ENCODE results near the gene TBC1D8B.

The TBC1D8B gene

DNA sequence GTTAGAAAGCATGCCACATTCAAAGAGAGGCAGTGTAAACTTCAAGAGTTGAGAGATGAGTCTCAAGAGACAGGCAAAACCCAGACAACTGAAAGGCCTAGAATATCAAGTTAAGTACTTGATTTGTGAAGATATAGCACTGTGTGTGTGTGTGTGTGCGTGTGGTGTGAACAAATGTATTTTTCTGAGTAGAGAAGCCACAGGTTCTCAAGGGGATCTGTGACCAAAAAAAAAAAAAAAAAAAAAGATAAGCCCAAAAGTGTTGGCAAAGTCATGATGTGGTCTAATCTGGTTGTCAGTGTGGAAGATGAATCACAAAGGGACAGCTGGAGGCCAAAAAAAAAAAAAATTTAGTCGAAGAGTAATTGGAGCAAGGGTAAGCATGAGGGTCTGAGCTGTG, 96.8 kb downstream of the TBC1D8B start:
- no peak for DNase-seq

DNA sequence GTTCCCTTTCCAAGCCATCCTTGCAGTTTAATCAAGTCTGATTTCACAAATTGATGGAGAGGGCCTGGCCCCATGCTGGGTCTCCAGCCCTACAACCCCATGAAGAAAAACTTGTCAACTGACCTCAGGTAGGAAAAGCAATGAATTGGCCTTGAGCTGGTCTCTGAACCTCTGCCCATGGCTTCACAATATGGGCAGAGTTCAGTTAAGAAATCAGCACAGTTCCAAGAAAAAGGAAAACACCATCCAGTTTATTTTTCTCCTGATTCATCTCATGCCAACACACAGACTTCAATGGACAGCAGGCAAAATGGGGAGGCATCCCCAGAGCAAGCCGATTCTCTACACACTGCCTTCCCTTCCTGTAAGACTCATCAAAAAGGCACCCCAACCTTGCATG, 97.4 kb downstream of the TBC1D8B start:
- no peak for DNase-seq

DNA sequence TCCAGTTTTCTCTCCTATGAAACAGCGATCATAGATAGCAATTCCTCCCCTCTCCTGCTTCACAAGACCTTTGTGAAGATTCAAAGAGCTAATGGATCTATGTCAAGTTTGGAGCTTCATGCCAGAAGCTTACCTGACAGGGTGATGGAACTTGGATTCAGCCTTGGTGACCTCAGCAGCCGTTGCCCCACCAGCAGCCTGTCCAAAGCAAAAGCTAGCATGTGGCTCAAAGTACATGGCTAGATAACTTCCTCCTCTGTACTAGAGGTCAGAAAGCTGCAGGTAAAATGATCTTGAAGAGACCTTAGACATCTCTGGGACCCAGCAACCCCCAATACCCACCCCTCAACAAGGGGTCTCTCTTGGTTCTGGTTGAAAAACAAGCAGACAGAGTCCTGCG, 98.9 kb downstream of the TBC1D8B start:
- DNase-seq = no peak

DNA sequence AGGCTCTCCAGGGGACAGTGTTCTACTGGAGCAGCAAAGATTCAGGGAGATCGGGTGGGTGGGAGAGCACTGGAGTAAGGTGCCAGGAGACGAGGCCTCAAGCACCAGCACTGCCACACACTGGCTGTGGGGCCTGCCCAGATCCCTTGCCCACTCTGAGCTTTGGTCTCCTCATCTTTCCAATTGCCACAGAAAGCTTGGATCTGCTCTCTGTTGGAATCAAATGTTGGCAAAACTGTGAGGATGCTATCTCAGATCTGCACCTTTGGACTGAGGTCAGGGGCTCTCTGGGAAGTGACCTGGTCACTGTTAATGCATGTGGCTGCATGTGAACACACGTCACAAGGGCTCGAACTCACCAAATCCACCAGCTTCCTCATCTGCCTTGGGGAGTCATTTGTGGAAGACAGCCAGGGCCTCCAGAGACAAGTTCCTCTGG, 99.3 kb downstream of the TBC1D8B start:
- DNase-seq = no peak

DNA sequence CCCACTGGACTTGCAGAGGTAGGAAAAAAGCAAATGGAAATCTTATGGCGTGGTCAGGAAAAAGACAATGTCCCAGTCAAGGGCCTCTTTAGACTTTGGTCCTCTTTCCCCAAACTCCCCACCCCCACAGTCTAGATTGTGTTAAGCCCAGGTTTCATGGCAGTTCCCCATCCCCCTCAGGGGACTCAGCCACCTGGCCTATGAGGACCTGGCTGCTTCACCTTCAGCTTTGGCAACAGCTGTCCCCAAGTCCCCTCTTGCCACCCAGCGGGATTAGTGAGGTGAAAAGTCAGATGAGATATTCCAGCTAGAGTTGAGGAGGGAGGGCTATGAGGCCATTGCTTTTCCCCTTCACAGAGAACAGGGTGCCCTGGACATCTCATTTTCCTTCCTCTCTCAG, 100.2 kb downstream of the TBC1D8B start:
- DNase-seq = no peak

DNA sequence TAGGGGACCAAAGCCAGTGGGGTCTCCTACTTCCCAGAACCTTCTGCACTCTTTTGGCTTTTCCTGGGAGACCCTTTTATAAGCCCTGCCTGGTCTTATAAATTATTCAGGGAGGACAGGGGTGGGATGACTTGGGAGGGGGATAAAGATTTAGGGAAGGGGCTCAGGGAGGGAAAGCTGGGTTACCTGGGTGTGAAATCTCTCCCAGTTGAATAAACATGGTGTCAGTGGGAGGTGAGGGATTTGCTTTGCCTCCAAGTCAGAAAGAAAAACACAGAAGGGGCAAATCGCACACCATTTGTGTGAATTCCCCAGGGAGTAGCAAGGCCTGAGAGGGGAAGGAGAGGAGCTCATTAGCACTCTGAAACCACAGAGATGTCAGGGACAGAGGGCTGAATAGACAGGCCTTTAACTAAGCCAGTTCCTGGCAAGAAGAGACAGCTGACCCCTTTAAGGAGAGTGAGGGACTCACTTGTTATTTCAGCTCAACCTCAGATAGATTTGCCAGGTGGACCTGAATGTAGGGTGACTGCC, 100.9 kb downstream of the TBC1D8B start, which contains the start of gene RIPPLY1:
Gene RIPPLY1, minus strand, starts transcription at position 51 of the 534 bp plus-strand sequence. CDS start 54 bp downstream, outside the sequence.
- no peak for DNase-seq

DNA sequence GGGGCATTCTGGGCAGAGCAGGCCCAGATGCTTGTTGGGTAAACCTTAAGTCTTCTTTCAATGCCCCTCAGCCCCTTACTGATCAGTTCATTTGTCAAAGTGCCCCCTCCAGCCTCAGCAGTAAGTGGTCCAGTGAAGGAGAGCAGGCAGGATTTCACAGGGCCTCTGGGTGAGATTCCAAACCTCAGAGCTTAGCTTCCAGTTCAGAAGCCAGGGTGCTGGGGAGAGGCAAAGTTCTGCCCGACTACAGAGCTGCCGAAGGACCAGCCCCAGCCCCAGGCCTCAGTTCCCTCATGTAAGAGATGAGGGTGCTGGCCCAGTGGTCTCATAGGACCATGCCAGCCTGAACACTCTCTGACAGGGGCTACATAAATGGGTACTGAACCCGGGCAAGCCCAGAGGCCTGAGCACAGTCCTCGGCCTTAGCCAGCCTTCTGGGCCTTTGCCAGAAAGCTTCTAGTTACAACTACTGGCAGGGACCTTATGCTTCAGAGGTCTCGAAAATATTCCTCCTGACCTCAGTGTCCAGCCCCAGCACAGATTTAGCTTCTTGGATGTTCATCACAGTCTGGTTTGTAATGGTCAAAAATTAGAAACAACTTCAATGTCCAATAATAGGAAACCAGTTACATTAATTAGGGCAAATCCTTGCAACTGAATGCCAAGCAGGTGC, 101.5 kb downstream of the TBC1D8B start:
- no peak for DNase-seq

DNA sequence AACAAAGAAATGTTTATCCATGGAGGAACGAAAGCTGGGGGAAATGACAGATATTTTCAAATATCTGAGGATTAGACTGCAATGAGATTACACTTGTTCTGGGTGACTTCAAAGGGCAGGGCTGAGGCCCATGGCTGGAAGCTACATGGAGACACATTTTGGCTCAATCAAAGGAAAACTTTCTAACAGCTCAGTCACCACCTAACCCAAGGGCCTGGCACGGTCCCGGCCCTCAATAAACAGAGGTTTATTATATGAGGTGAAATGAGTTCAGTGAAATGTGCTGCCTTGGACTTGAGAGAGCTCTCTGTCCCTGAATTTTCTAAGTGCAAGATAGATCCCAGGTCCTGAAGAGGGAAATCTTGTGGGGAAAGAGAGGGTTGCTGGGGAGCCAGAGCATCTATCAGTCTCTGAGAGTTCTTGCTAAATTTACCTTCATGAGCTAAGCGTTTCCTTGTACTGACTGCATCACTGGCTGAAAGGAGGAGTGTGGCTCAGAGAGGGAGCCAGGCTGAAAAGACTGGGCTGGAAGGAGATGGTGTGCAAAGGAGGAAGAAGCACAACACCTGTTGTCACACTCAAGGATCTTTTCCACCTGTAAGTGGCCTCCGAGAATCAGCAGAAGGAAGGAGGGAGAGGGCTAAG, 102.7 kb downstream of the TBC1D8B start:
- no peak for DNase-seq

DNA sequence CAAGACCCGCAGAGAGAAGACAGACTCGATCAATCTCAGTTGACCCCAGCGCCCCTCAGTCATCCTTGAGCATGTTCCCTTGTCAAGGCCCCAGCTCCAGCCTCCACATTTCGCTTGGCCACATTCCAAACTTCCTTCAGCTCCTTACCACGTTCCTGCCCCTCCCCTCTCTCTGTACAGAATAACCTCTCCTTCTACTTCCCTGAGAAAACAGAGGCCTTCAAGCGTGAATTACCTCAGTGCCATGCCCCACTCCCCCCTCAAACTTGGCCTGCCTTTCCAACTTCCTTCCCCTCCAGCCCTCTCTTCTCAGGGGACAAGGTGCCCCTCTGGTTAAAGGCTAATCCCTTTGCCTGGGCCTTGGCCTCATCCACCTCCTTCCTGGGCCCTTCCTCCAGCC, 103.9 kb downstream of the TBC1D8B start:
- no peak for DNase-seq

DNA sequence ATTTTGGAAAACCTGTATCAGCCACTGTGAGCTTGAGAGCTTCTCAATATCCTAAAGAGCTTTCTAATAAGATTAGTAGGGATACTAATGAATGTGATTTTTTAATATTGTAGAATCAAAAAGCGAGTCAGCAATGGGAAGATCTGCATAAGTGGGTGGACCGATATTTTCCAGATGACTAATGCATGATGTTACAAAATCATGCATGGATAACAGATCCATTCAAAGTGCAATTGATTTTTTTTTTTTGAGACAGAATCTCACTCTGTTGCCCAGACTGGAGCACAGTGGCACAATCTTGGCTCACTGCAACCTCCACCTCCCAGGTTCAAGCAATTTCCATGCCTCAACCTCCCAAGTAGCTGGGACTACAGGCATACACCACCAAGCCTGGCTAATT, 110.4 kb downstream of the TBC1D8B start:
- DNase-seq = no peak

DNA sequence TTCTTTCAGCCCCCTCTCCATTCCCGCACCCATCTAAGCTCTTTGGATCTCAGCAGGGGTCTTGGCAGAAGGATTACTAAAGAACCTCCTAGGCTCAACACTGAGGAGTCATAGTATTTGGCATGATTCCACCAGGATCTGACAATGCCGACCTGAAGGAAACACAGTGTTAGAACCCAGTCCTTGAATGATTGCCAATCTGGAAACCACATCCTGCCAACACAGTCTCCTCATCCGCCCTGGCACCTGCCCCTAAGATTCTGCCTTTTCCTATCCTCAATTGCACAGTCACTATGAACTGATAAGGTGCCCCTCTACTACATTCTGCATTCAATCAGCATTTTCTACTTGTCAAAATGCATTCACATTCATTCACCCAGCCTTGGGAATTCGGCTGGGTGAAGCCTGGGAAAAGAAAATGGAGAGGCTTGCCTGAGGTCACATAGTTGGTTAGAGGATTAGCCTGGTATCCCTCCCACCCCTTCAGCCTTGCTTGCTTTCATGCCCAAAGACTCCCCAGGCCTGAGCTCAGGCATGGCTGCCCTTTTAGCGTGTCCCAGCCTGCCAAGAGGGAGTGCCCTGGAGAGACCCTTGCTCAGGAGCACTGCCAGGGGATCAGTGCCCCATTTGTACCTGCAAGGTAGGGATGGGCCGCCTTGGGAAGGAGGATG, 115.5 kb downstream of the TBC1D8B start:
- no peak for DNase-seq

DNA sequence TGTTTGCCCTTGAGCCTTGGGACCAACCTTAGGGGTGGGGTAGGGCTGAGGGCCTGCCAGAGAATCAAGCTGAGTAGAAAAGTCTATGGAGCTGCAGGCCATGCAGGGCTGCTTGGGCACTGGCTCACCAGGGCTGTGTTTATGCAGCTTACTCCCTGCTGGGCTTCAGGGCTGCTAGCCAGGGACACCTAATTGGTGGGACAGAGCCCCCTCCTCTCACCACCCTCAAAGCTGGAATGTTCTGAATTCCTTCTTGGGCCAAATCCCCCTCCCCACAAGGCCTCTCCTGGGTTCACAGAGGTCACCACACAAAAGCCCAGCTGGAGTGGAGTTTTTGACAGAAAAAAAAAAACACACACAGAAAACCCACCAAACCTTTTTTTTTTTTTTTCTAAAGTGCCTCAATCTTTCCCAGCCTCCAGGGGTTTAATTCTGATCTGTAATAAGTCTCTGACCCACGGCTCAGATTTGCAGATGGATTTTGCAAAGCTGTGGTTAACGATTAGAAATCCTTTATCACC, 117.5 kb downstream of the TBC1D8B start, which contains the start of gene CLDN2:
Gene CLDN2, plus strand, starts transcription at position 471 of the 521 bp plus-strand sequence. CDS start 7,827 bp downstream, outside the sequence.
- DNase-seq = no peak

DNA sequence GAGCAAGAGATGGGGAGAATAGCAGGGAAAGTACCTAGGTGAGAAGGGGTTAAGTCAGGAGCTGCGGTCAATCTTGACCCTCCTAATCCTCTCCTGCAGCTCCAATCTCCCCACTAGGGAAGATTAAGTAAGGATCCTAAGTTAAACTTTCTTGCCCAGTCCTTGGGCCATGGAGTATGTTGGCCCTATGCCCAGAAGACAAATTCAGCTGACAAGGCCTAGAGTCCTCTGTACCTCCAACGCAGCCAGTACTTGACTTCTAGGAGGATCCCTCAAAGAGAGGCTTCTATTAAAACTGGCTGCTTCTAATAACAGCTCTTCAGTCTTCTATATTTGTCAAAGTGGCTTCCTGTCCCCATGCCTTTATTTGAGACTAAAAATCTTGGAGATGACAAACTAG, 119.2 kb downstream of the TBC1D8B start:
- DNase-seq = no peak

Measured in stimulated activated CD4-positive, alpha-beta T cell treated with anti-CD3 and anti-CD28 coated beads, Interleukin-4, amount 100 ng/mL, for 4 hours (primary cell).